NT2/D1 (cell line): Measurements from ENCODE around the gene PFAS.

Experiments used
- SUZ12 ChIP-seq: IDR thresholded peaks from 2 replicates; pipeline ENCODE4 v1.6.1; 2011; ENCODE audit not compliant: insufficient read length, insufficient read depth; ENCODE audit errors: extremely low read depth
- YY1 ChIP-seq: IDR thresholded peaks from 2 replicates; pipeline ENCODE4 v1.6.1; 2011; ENCODE audit not compliant: insufficient read length, insufficient read depth
- ZNF274 ChIP-seq: IDR thresholded peaks from 2 replicates; pipeline ENCODE4 v1.6.1; 2011; ENCODE audit warnings: mild to moderate bottlenecking, low read depth, low read length

- TF ChIP-seq ZNF274 (no peak), YY1 (no peak), SUZ12 (no peak)
These were observed 7.6 kb downstream of the PFAS start for GRCh38 chr17:8256691-8257090.
